Mucosa of rectum (tissue), 2 donors: Measurements from ENCODE around the gene MYH11.

Source experiments
- H3K27ac ChIP-seq, 2 donors: one replicate each; pipeline ENCODE4 v1.7.0; 2013; ENCODE audit warnings: inconsistent platforms in 2 of 2, low read depth in 2 of 2, low read length in 2 of 2
- H3K27me3 ChIP-seq, 2 donors: one replicate each; pipeline ENCODE4 v1.7.0; 2013; ENCODE audit warnings: low read length in 2 of 2; ENCODE audit not compliant: control insufficient read depth in 2 of 2, insufficient read depth in 2 of 2
- H3K36me3 ChIP-seq, 2 donors: one replicate each; pipeline ENCODE4 v1.7.0; 2013; ENCODE audit warnings: low read length in 2 of 2; ENCODE audit not compliant: control insufficient read depth in 2 of 2, insufficient read depth in 2 of 2
- H3K4me1 ChIP-seq, 2 donors: one replicate each; pipeline ENCODE4 v1.7.0; 2013; ENCODE audit warnings: low read length in 2 of 2, mild to moderate bottlenecking in 1 of 2; ENCODE audit not compliant: control insufficient read depth in 2 of 2, insufficient read depth in 2 of 2
- H3K4me3 ChIP-seq, 2 donors: one replicate each; pipeline ENCODE4 v1.7.0; 2013; ENCODE audit warnings: low read length in 2 of 2
- H3K9ac ChIP-seq, 2 donors: one replicate each; pipeline ENCODE4 v1.7.0; 2013; ENCODE audit warnings: low read length in 2 of 2, low read depth in 1 of 2, mild to moderate bottlenecking in 1 of 2
- H3K9me3 ChIP-seq, 2 donors: one replicate each; pipeline ENCODE4 v1.7.0; 2013; ENCODE audit warnings: low read length in 2 of 2; ENCODE audit not compliant: control insufficient read depth in 2 of 2
- donor health status: healthy.
- donor health status: Normal muscosa, but diverticular disease.

MYH11 gene

DNA sequence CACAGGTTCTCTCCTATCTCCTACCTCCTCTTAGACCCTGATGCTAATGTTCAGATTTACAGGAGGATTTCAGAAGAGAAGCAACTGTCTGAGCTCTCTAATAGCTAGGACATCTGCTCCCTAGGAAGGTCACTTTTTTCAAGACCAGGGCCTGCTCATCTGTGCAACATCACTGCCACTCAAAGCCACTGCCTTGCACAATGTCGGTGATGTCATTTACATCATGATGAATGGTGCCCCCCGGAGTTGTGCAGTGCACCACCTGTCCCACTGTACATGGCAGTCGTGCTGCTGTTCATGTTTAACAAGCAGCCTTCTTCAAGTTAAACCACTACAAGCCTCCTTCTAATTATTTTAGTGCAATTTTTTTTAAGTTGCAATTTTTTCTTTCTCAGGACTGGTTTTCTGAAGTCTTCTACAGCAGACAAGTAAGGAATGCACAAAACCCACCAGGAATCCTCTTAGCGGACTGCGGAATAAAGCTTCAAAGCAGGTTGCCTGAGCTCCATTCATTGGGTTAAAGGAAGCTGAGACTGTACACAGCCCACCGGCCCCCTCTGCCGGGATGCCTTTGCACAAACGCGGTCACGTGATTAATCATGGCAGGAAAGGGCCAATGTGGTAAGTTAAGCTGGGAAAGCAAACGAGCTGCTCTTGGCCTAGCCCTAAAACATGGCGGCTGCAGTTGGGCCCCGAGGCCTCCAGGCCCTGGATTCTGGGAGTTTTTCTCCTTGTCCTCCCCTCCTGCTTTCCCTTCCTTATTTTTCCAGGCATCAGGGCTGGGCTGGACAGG, 74.1 kb downstream of the MYH11 start:
- Histone ChIP-seq H3K9ac (no peak overlapping the region), H3K36me3 (no peaks in the 10 kb centered on the region), H3K4me1 (no peaks in the 10 kb centered on the region), H3K9me3 (no peaks in the 10 kb centered on the region), H3K27me3 (no peaks in the 10 kb centered on the region), H3K4me3 (no peak overlapping the region), H3K27ac (no peak overlapping the region)

- Histone ChIP-seq H3K27me3 (no peaks in the 10 kb centered on the region), H3K27ac (no peak overlapping the region), H3K9me3 (no peaks in the 10 kb centered on the region), H3K4me3 (no peak overlapping the region), H3K4me1 (no peaks in the 10 kb centered on the region), H3K9ac (no peak overlapping the region), H3K36me3 (no peaks in the 10 kb centered on the region)
Observed at GRCh38 chr16:15781650-15782049, 75.2 kb downstream of the MYH11 start.

DNA sequence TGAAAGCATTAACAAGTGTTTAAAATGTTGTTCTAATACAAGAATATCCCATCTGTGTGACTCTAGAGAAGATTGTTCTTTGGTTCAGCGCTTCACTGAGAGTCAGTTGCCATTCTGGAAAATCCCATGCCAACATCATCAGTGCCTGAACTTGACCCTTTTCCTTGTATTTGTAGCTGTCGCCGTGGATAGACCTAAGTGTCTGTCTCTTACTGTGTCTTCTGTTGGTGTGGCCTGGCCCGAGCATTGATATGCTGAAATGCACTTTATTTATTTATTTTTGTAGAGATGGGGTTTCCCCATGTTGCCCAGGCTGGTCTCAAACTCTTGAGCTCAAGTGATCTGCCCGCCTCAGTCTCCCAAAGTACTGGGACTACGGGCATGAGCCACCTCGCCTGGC, 76.0 kb downstream of the MYH11 start:
- H3K27ac ChIP-seq = no peak overlapping the region
- no peak overlapping the region for H3K9ac ChIP-seq
- H3K9me3 ChIP-seq = no peaks in the 10 kb centered on the region
- no peak overlapping the region for H3K4me3 ChIP-seq
- no peaks in the 10 kb centered on the region for H3K4me1 ChIP-seq
- H3K27me3 ChIP-seq = no peaks in the 10 kb centered on the region
- H3K36me3 ChIP-seq = no peaks in the 10 kb centered on the region

DNA sequence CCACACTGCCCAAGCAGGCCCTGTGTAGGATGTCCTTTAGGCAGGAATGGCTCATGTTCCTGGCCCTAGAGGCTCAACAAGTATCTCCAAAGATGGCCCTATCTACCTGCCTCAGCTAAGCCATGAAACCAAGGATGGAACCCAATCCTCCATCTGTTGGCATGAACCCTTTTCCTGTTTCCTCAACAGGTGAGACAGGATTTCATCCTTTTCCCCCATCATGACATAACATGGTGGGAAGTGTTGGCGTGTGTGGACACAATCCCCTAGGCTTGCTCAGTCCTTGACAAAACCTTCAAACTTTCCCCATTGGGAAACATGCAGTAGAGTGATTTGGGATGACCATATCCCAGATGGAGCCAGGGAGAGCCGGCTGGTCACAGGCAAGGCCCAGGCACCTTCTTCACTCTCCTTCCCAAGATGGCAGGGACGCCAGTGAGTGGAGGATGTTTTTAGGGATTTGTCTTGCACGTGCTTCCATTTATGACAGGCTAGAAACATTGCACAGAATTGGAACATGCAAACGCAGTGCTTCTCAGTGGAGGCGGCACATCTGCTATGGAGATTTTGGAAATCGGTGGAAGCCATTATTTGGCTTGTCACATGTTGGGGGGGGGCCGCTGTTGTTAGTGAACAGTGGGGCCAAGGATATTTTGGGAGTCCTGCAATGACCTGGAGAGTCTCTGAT, 77.0 kb downstream of the MYH11 start:
- Histone ChIP-seq H3K27ac (no peak overlapping the region), H3K36me3 (no peaks in the 10 kb centered on the region), H3K9ac (no peak overlapping the region), H3K4me1 (no peaks in the 10 kb centered on the region), H3K4me3 (no peak overlapping the region), H3K27me3 (no peaks in the 10 kb centered on the region), H3K9me3 (no peaks in the 10 kb centered on the region)

DNA sequence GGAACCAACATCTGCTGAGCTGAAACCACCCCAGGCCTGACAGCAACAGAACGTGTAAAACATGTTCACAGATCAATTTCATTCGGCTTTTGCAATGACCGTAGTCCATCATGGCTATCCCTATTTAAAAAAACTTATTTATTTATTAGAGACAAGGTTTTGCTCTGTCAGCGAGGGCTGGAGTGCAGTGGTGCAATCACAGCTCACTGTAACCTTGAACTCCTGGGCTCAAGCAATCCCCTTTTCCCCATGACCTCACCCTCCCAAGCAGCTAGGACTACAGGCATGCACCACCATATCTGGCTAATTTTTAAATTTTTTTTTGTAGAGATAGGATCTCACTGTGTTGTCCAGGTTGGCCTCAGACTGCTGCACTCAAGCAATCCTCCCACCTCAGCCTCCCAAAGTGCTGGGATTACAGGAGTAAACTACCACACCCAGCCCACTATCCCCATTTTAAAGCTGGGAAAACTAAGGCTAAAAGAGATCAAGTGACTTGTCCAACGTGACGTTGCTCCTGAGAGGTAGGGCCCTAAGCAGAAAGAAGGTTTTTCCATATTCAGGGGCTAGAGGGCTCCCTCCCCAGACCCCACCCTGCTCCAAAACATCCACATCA, 77.7 kb downstream of the MYH11 start:
- Histone ChIP-seq H3K36me3 (no peaks in the 10 kb centered on the region), H3K9me3 (no peaks in the 10 kb centered on the region), H3K27ac (no peak overlapping the region), H3K27me3 (no peaks in the 10 kb centered on the region), H3K4me1 (no peaks in the 10 kb centered on the region), H3K9ac (no peak overlapping the region), H3K4me3 (no peak overlapping the region)

- no peak overlapping the region for H3K9ac ChIP-seq
- H3K9me3 ChIP-seq = no peaks in the 10 kb centered on the region
- H3K27ac ChIP-seq = no peak overlapping the region
- H3K36me3 ChIP-seq = no peaks in the 10 kb centered on the region
- H3K4me1 ChIP-seq = no peaks in the 10 kb centered on the region
- no peaks in the 10 kb centered on the region for H3K27me3 ChIP-seq
- no peak overlapping the region for H3K4me3 ChIP-seq
Observed at GRCh38 chr16:15778204-15778743, 78.6 kb downstream of the MYH11 start.

DNA sequence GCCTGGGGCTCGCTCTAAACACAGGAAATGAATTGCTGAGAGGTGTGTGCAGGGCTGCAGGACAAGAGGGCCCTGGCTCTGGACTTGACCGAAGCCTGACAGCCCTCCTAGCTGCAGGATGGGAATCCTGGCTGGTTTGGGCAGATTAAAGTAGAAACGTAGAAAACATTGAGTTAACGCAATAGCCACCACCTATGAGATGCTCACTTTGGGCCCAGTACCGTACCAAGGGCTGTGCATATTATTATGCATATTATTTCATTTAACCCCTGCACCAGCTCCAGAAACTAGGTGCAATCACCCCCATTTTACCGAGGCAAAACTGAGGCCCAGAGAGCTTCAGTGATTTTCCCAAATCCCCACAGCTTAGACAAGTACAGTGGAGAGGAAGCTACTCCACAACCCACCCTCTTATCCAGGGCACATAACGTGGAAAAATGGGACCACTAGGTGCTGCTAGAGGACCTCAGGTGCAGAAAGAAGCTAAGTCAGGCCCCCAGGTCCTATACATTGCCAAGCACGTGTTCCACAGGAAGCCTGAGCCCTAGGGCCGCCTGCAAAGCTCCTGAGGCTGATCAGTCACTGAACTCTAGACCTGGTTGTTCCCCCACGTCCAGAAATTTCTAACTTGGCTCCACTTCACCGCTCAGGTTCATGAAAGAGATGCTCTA, 79.2 kb downstream of the MYH11 start:
- Histone ChIP-seq H3K4me1 (no peaks in the 10 kb centered on the region), H3K9me3 (no peaks in the 10 kb centered on the region), H3K4me3 (no peak overlapping the region), H3K27me3 (no peaks in the 10 kb centered on the region), H3K9ac (no peak overlapping the region), H3K36me3 (no peaks in the 10 kb centered on the region), H3K27ac (no peak overlapping the region)

GRCh38 chr16:15776572-15776971, 80.3 kb downstream of the MYH11 start:
- Histone ChIP-seq H3K9ac (no peak overlapping the region), H3K9me3 (no peaks in the 10 kb centered on the region), H3K4me1 (no peaks in the 10 kb centered on the region), H3K36me3 (no peaks in the 10 kb centered on the region), H3K4me3 (no peak overlapping the region), H3K27me3 (no peaks in the 10 kb centered on the region), H3K27ac (no peak overlapping the region)

DNA sequence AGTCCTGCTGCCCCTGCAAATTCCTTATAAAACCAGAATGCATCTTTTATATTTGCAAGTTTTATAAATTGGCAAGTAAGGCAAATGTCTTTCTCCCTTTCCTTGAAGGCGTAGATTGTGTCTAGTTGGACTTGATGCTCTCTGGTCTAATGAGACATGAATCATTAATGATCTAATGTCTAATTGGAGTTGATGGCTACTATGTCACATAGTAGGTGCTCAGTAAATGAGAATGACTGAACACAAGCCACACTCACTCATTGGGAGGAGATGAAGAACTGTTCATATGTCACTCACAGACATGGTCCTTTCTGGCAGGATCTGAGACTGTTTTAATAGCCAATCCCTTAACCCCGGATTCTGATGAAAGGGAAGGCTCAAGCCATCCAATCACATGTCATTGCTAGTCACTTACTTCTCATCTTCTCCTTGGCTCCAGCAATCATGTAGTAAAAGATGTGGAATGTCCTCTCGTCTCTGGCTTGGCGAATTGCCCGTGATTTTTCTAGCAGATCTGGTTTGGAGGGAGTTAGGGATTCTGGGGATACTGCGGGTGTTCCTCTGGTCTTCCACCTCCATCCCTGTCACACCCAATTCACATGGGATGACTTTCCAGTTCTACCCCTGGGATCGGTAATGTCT, 81.0 kb downstream of the MYH11 start:
- H3K4me1 ChIP-seq = no peaks in the 10 kb centered on the region
- H3K27ac ChIP-seq = no peak overlapping the region
- H3K9me3 ChIP-seq = no peaks in the 10 kb centered on the region
- H3K36me3 ChIP-seq = no peaks in the 10 kb centered on the region
- no peak overlapping the region for H3K9ac ChIP-seq
- H3K4me3 ChIP-seq = no peak overlapping the region
- no peaks in the 10 kb centered on the region for H3K27me3 ChIP-seq
